Stimulated activated CD4-positive, alpha-beta T cell treated with anti-CD3 and anti-CD28 coated beads, Interleukin-12 subunit alpha, Interleukin-12 subunit beta, amount 100 ng/mL, for 24 hours (primary cell): ENCODE results near the gene HOXD9.
A peak's percentile ranks its signal among the peaks of the same experiment; 100 is the strongest.

Experiments
- DNase-seq, 2 experiments: peaks; one replicate each; pipeline ENCODE4 v3.0.0-alpha.2; 2020; ENCODE audit warnings: low read depth in 2 of 2

Gene HOXD9

GRCh38 chr2:176137906-176138305, 15.4 kb downstream of the HOXD9 start:
- no peak for DNase-seq

GRCh38 chr2:176138526-176138922, 16.0 kb downstream of the HOXD9 start:
- DNase-seq: no peak

GRCh38 chr2:176138923-176139660, 16.6 kb downstream of the HOXD9 start:
- DNase-seq: no peak

GRCh38 chr2:176139661-176140512, 17.4 kb downstream of the HOXD9 start:
- no peak for DNase-seq

GRCh38 chr2:176140513-176141317, 18.2 kb downstream of the HOXD9 start:
- peak; percentile 43 to 53 for DNase-seq

GRCh38 chr2:176142281-176142680, 19.8 kb downstream of the HOXD9 start:
- no peak for DNase-seq

- DNase-seq: no peak
These were observed 22.8 kb downstream of the HOXD9 start for GRCh38 chr2:176145085-176145969.

- DNase-seq: no peak
These were observed 23.6 kb downstream of the HOXD9 start for GRCh38 chr2:176146101-176146500.

GRCh38 chr2:176146645-176147044, 24.1 kb downstream of the HOXD9 start:
- no peak for DNase-seq

- DNase-seq: no peak
These were observed 24.8 kb downstream of the HOXD9 start for GRCh38 chr2:176147210-176147799.

- no peak for DNase-seq
These were observed 25.4 kb downstream of the HOXD9 start for GRCh38 chr2:176147800-176148496.

- DNase-seq: no peak
These were observed 26.4 kb downstream of the HOXD9 start for GRCh38 chr2:176148751-176149421.

GRCh38 chr2:176149481-176149938, 27.0 kb downstream of the HOXD9 start:
- DNase-seq: no peak

GRCh38 chr2:176149939-176150583, 27.5 kb downstream of the HOXD9 start:
- no peak for DNase-seq

GRCh38 chr2:176150584-176151441, 28.3 kb downstream of the HOXD9 start:
- DNase-seq: no peak

GRCh38 chr2:176151442-176152287, 29.1 kb downstream of the HOXD9 start, which contains the start of gene HOXD4:
Gene HOXD4 (plus strand): TSS chr2:176151550. CDS start chr2:176151634, 84 bp downstream.
- no peak for DNase-seq
